SHP77 (cell line): ENCODE results near the gene GREB1.

ENCODE experiments used
- DNase-seq, 2 experiments: peaks; one replicate each; lab custom pipeline; 2025; lab: John Stamatoyannopoulos, UW

Gene GREB1

GRCh38 chr2:11512431-11512830 lies 21.4 kb upstream of the GREB1 start:
- no peak for DNase-seq

DNA sequence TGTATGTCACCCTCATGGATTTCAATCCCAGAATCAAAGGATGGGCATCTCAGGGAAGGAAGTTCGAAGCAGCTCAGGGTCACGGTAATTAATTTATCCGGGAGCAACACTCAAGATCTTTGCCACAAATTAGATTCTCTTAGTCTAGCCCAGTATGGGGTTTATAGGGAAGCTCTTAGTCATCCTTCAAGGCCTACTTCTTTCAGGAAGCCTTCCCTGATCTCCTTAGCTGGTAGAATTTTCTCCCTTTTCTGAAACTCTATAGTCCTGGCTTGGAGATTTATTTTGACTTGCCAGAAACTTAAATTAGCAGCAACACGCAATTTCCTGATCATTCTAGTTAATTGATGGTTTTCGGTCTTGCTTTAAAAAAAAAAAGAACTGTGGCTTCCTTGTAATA lies 20.5 kb upstream of the GREB1 start:
- no peak for DNase-seq

- DNase-seq, result no peak
Measured at GRCh38 chr2:11514081-11514730, 19.6 kb upstream of the GREB1 start.

DNA sequence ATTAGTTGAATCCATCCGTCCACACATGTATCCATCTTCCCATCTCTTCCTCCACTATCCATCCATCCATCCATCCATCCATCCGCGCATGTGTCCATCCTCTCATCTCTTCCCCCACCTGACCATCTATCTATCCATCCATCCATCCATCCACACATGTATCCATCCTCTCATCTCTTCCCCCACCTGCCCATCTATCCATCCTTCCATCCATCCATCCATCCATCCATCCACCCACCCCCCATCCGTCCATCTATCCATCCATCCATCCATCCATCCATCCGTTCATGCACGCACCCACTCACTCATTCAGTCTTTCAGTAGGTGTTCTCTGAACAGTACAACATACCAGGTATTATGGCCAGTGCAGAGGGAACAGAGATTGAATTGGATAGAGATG lies 18.9 kb upstream of the GREB1 start:
- DNase-seq, result no peak

DNA sequence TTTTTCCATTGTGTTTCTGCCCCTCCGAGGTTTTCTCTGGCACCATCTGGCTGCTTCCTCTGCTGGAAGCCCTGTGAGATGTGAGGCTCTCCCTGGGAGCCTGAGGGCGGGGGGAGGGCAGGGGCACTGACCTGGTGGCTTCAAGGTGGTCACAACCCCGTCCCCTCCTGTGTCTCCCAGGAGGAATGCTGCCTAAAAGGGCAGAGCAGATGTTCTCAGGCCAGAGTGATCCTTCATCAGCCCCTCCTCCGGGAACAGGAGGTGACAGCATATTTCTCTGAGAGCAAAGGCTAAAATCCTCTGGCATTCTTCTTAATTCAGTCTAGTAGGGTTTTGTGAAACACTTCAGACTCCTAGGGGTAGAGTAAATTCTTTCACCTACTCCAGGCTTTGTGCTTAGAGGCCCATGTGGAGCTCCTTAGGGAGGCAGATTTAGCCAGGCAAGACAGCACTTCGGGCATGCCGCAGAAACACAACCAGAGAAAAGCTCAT lies 18.3 kb upstream of the GREB1 start:
- DNase-seq, result no peak

DNA sequence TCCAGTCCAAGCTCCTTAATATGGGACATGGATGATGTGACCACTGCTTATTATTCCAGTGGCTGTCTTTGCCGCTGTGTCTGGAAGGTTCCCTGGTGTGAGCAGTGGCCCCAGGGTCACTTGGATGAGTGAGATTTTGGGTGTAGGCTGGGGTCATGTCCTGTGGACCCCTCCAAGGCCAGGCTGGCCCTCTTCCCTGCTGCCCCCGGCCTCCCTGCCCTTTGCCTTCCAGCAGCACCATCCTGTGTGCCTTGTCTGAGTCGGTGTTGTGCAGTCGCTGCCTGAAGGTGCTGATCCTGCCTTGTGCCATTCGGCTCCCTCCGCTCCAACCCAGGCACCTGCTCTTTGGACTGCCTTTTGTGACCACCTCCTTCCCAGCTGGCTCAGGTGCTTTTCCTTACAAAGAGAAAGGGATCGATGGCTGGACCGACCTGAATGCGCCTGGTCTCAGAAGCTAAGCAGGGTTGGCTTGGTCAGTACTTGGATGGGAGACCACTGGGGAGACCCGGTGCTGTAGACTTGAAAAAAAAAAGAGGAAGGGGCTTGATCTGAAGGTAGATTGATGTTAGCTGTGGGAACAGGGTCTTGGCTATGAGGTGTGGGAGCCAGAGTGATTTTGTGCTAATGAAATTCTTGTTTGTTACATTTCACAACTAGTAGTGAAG lies 16.7 kb upstream of the GREB1 start:
- DNase-seq, result no peak

- DNase-seq, result no peak
Measured at GRCh38 chr2:11517906-11518305, 15.9 kb upstream of the GREB1 start.

GRCh38 chr2:11520092-11520693 lies 13.7 kb upstream of the GREB1 start:
- no peak for DNase-seq

DNA sequence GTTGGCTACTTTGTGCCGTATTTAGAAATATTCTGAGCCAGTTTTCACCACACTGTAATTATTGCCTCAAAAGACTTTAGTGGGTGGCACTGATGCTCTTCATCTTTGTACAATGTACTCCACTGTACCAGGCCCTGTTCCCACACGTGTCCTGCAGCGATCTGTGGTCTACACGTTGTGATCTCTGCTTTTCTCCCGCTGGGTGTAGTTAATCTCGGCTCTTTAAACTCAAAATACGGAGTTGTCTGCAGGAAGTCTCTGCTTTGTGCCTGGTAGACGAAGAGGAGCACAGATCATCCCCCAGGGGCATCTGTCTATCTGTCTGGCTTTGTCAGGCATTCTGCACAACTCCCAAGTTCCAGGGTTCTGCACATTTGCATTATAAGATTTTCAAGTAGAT lies 12.1 kb upstream of the GREB1 start:
- no peak for DNase-seq

- no peak for DNase-seq
Measured at GRCh38 chr2:11524470-11524869, 9.4 kb upstream of the GREB1 start.

DNA sequence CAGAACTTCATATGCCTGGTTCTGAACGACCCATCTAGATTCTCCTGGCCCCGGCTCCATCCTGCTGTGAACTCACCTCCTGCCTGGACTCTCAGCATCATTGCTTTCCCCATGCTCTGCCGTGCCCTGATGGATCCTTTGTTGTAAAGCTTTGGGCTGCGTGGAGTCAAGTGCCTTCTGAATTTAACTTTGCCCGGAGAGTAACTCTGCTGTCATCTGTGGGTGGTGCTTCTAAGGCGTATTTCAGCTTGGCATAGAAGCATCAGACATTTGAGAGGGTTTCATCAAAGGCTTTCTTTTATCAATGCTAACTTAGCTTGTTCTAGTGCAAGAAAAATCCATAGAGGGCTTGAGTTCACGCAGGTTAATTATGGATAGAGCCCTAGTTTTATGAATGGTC lies 8.1 kb upstream of the GREB1 start:
- no peak for DNase-seq

DNA sequence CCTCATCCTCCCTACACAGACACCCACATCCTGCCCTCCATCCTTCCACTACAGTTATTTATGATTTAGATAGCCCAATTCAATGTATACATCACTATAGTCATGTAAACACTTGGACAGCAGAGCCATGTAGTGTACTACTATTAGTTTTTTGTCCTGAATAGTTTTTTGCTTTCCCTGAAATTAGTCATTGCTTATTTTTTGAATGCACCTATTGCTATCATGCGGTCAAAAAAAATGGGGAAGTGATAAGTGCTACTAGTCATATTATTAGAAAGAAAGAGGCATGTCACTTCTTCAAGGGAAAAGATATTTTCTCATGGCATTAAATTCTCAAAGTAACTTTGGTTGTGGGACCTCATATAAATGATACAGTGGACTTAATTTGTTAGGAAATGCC lies 6.8 kb upstream of the GREB1 start:
- no peak for DNase-seq

GRCh38 chr2:11528228-11528627 lies 5.6 kb upstream of the GREB1 start:
- no peak for DNase-seq

GRCh38 chr2:11530864-11531465 lies 2.9 kb upstream of the GREB1 start:
- DNase-seq, result no peak

DNA sequence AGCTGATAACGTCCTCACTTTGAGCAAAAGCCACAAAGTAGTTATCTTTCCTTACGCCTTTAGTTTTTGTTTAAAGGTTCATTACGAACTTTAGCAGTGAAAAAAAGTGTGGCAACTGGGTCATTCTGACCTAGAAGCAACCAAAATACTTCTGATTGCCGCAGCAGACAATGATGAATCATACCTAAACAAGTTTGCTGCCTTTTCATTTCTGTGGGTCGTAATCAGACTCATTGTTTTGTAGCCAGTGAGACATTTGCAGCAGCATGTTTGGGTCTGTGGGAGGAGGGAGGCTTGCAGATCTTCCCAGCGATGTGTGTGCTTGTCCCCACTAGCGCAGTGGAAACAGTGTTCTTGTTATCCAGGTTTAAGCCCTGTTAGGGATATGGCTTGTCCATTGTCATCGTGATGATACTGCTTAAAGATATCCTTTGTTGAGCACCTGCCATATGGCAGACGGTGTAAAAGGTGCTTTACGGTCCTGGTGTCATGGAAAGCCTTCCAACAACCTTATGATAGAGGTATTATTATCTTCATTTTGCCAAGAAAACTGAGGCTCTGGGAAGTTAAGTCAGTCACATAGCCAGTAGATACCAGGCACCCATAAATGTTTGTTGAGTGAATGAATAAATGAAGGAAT lies 1.3 kb upstream of the GREB1 start:
- no peak for DNase-seq

DNA sequence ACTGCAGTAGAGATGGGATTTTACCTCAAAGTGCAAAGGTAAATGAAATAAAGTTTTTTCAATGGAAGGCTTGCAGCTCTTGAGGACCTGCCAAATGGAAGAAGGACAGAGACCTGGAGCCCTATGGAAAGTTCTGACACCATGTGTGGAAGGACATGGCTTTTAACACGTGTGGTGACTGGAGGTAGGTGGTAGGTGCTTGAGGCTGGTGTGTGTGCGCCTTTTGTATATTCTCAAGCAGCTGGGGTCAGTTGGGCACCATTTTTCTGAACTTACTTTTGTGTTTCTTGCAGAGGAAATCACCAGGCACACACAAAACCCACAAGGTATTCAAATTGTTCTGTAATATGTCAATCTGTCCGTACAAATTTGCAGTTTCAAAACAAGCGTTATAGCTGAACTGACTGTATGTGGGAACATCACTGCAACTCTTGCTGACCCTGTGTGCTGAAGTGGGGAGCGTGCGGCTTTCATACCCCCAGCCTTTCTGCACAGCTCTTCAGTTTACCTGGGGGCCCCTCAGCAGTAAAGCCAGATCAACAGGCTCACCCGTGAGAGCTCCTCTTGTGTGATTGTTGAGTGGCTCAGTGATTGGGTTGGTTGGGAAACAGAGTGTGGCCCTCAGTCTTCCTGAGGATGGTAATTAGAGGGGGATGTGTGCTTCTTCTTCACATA lies 363 bp downstream of the GREB1 start:
- no peak for DNase-seq

DNA sequence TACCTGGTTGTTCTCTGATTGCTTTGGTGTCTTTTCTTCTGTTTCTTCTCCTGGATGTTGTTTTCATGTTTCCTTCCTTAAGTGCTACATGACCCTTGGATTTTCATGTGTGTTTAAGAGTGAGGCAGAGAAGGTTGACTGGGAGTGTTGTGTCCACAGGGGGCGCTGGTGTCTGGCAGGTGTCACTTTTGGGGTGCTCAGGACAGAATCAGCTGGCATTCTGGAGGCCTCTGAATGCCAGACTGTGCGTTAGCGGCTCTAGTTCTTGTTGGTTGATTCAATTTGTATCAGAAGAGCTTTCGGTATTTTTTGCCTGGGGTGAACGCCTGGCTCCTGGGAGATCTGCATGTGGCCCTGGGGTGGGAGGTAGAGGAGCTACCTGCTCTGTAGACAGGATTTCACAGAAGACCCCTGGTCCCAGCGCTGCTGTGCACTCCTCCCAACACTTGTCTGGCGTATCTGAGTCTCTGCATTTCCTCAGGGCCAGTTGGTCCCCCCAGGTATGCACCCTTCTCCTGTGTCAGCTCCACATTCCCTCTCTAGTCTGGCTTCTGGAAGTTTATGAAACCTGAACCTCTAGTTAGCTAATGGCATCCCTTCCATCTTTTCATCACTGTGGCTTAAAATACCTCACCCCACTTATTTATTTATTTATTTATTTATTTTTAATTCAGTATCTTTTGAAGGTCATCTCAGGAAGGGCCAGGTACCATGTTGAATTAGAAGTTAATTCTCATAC lies 1.1 kb downstream of the GREB1 start:
- DNase-seq, result no peak

DNA sequence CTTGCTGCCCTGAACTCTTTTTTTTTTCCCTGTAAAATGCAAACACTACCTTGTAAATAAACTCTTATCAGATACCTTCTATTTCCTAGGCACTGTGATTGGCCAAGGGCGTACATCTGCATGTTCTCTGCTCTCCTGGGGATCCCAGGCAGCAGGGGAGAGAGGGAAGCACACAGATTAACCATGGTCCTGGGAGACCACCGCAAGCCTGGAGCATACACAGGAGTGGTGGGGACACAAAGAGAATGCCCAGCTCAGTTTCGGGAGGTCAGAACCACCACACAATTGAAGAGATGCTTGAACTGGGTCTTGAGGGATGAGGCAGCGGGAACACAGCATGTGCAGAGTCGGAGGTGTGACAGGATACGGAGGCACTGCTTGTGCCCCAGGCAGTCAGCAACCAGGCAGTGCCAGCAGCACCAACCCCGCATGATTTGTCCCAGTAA lies 2.1 kb downstream of the GREB1 start:
- no peak for DNase-seq

GRCh38 chr2:11537951-11538350 lies 4.1 kb downstream of the GREB1 start:
- peak in 1 of 2 experiments; percentile 10 for DNase-seq

DNA sequence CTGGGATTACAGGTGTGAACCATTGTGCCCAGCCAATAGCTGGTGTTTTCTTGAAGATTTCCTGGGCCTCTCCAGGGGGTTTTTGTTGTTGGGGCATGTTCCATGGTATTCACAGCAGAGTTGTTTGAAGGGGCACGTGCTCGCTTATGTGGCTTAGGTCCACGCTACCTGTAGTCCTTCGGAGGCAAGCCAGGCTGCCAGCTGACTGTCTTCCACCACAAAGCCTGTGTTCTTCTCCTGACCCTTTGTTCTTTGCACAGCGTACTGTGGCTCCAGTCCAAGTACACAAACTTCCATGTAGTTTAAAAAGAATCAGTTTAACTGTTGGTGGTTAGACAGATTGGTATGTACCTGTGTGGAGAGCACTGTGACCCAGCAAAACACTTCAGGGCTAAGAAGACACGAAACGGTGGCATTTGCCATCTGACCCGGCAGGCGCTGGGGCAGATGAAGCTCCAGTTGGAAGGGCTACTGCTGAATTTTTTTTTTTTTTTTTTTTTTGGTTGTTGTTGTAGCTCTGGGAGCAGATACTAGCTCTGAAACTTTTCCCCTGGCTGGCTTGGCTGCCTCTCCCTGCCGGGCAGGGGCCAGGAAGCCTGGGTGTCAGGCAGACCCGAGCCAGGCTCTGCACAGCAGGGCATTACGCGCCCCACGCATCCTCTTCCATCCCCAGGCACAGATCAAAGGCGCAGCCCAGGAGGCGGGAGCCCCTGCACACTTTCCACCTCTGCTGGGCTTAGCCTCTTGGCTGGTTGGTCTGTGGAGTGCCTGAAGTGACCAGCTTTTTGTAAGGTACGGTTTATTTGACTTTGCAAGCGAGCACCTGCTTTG lies 5.7 kb downstream of the GREB1 start:
- peak; percentile 98 to 99 for DNase-seq
